Endodermal cell (in vitro differentiated cells): Measurements from ENCODE around the gene DLG3. TPM values are rescaled to one million over a fixed set of nuclear protein-coding genes. Genes with fewer than 3 reads are reported as not detected.

Experiments used
- DNase-seq: peaks from one replicate; pipeline ENCODE4 v3.0.0-alpha.2; 2017
- H3K27ac ChIP-seq: 2 replicates; pipeline ENCODE4 v1.5.1; 2013; ENCODE audit warnings: mild to moderate bottlenecking, low read depth, low read length, moderate library complexity
- H3K27me3 ChIP-seq: 2 replicates; pipeline ENCODE4 v1.6.1; 2013; ENCODE audit warnings: mild to moderate bottlenecking, low read length, moderate library complexity; ENCODE audit not compliant: insufficient read depth, control insufficient read depth, poor library complexity, severe bottlenecking
- H3K36me3 ChIP-seq: 2 replicates; pipeline ENCODE4 v1.7.0; 2013; ENCODE audit warnings: mild to moderate bottlenecking, low read length, moderate library complexity; ENCODE audit not compliant: control insufficient read depth, insufficient read depth
- H3K4me1 ChIP-seq: one replicate; pipeline ENCODE4 v1.7.0; 2013; ENCODE audit warnings: low read length; ENCODE audit not compliant: control insufficient read depth, insufficient read depth
- H3K4me3 ChIP-seq: 2 replicates; pipeline ENCODE4 v1.5.1; 2013; ENCODE audit warnings: mild to moderate bottlenecking, low read length, moderate library complexity
- H3K9ac ChIP-seq: 2 replicates; pipeline ENCODE4 v1.6.1; 2013; ENCODE audit warnings: mild to moderate bottlenecking, low read length, moderate library complexity; ENCODE audit not compliant: poor library complexity, severe bottlenecking; ENCODE audit errors: extremely low read depth
- H3K9me3 ChIP-seq: 2 replicates; pipeline ENCODE4 v1.6.1; 2013; ENCODE audit warnings: mild to moderate bottlenecking, low read length, moderate library complexity; ENCODE audit not compliant: control insufficient read depth
- H3K27ac Mint-ChIP-seq: 2 replicates; pipeline ENCODE4 v1.8.0; 2020; ENCODE audit warnings: mixed read lengths
- H3K27me3 Mint-ChIP-seq: 2 replicates; pipeline ENCODE4 v1.8.0; 2021; ENCODE audit warnings: mild to moderate bottlenecking, mixed read lengths; ENCODE audit not compliant: insufficient read depth
- H3K36me3 Mint-ChIP-seq: 2 replicates; pipeline ENCODE4 v1.8.0; 2020; ENCODE audit warnings: low read depth, mixed read lengths
- H3K4me1 Mint-ChIP-seq: 2 replicates; pipeline ENCODE4 v1.8.0; 2020; ENCODE audit warnings: mixed read lengths
- H3K4me3 Mint-ChIP-seq: 2 replicates; pipeline ENCODE4 v1.8.0; 2020; ENCODE audit warnings: mild to moderate bottlenecking, moderate library complexity, mixed read lengths
- H3K9me3 Mint-ChIP-seq: 2 replicates; pipeline ENCODE4 v1.8.0; 2020; ENCODE audit warnings: mild to moderate bottlenecking, mixed read lengths
- CTCF ChIP-seq: fragments of 200-600 bp; sonication (generic); conservative IDR thresholded peaks from 2 replicates; pipeline ENCODE4 v1.5.0; 2021; ENCODE audit warnings: antibody characterized with exemption, mild to moderate bottlenecking
- WGBS, 2 experiments: methylation state at CpG; one replicate each; pipeline versions ENCODE4 v1.1.5 to v1.1.7; 2013; ENCODE audit warnings: missing lambda C conversion rate in 2 of 2, mixed read lengths in 1 of 2; ENCODE audit not compliant: insufficient coverage in 1 of 2, insufficient read length in 1 of 2; 5-methylcytosine and 5-hydroxymethylcytosine counted together
- total RNA-seq, 2 donors: library from RNA; stranded (reverse); fragmentation: NEBNext Ultra II Directional in 1 of 2; extraction: Animal tissue kit (Norgen Biotek cat#: 25700) in 1 of 2; gene quantifications; 2 replicates in 1 of 2; 3 replicates in 1 of 2; pipeline ENCODE4 v1.2.1, GENCODE V29; 2021

Gene DLG3
- total RNA-seq, 2 donors from 2014 or later: 53.9 to 59.4 TPM

DNA sequence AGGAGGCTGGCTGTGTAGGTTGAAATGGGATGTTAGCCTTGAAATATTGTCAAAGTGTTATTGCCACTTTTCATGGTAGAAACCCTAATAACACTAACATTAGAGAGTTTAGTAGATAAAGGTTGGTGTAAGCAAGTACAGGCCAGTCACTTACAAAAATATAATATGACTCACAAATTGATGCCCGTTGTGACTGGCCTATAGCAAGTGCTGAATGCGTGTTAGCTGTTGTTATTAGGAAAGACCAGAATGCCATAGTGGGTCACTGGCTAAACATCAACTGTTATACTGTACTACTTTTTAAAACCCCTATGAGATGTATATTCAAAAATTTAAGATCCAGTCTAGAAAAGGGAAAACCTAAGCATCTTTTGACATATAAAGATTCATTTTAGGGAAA lies 41.9 kb upstream of the DLG3 start:
- H3K27ac ChIP-seq: no peak overlapping the region
- TF ChIP-seq CTCF: no peak
- peaks cover 45% of the 10 kb centered on the region for H3K9me3 Mint-ChIP-seq
- H3K4me3 ChIP-seq: no peak overlapping the region
- no peaks in the 10 kb centered on the region for H3K27me3 Mint-ChIP-seq
- H3K4me1 Mint-ChIP-seq: no peaks in the 10 kb centered on the region
- peaks cover 30% of the 10 kb centered on the region for H3K36me3 ChIP-seq
- H3K27ac Mint-ChIP-seq: no peak overlapping the region
- H3K4me1 ChIP-seq: no peaks in the 10 kb centered on the region
- DNase-seq: no peak
- H3K9ac ChIP-seq: no peak overlapping the region
- no peaks in the 10 kb centered on the region for H3K27me3 ChIP-seq
- no peaks in the 10 kb centered on the region for H3K9me3 ChIP-seq
- peaks cover 25% of the 10 kb centered on the region for H3K36me3 Mint-ChIP-seq
- 100% methylated on average over 1 of the region's 2 CpGs; no CpG with 5 or more reads in 1 of the 2 experiments for WGBS, 2 experiments
- no peak overlapping the region for H3K4me3 Mint-ChIP-seq

DNA sequence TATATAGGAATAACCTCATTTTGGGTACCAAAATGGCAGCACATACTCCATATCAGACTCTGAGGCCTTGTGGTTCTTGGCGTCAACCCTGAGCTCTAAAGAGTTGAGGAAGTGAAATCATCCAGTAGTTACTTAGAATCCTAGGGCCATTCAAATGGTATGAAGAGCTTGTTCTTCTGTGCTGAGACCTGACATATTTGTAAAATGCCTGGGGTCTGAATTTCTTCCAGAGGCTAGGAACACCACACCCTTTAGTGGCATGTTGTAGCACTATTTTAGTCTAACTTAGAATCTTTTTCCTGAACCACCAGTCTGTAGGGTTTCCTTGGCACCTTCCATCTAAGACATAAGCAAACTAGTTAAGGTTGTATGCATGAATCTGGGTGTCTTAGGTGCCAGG lies 39.6 kb upstream of the DLG3 start:
- H3K9me3 Mint-ChIP-seq: peaks cover 47% of the 10 kb centered on the region
- no peak for TF ChIP-seq CTCF
- H3K9ac ChIP-seq: no peak overlapping the region
- peaks cover 30% of the 10 kb centered on the region for H3K36me3 ChIP-seq
- no peak overlapping the region for H3K4me3 ChIP-seq
- no peaks in the 10 kb centered on the region for H3K27me3 ChIP-seq
- H3K27ac ChIP-seq: no peak overlapping the region
- H3K27me3 Mint-ChIP-seq: no peaks in the 10 kb centered on the region
- H3K9me3 ChIP-seq: no peaks in the 10 kb centered on the region
- H3K4me1 ChIP-seq: no peaks in the 10 kb centered on the region
- H3K4me1 Mint-ChIP-seq: no peaks in the 10 kb centered on the region
- H3K27ac Mint-ChIP-seq: no peak overlapping the region
- H3K36me3 Mint-ChIP-seq: peaks cover 21% of the 10 kb centered on the region
- 80 to 100% methylated on average over 1 of the region's 1 CpG for WGBS, 2 experiments
- DNase-seq: no peak
- H3K4me3 Mint-ChIP-seq: no peak overlapping the region

GRCh38 chrX:70410921-70411320 lies 33.7 kb upstream of the DLG3 start:
- H3K4me1 ChIP-seq: no peaks in the 10 kb centered on the region

More at GRCh38 chrX:70410921-70411320, 33.7 kb upstream of the DLG3 start:
- Mint-ChIP-seq H3K36me3 (peaks cover 22% of the 10 kb centered on the region), H3K27me3 (no peaks in the 10 kb centered on the region), H3K9me3 (peaks cover 36% of the 10 kb centered on the region), H3K27ac (no peak overlapping the region), H3K4me1 (no peaks in the 10 kb centered on the region), H3K4me3 (no peak overlapping the region)
- WGBS, 2 experiments: 100% methylated on average over 1 of the region's 2 CpGs; no CpG with 5 or more reads in 1 of the 2 experiments
- Histone ChIP-seq H3K36me3 (peaks cover 11% of the 10 kb centered on the region), H3K27me3 (no peaks in the 10 kb centered on the region), H3K27ac (no peak overlapping the region), H3K4me3 (no peak overlapping the region), H3K9me3 (no peaks in the 10 kb centered on the region), H3K9ac (no peak overlapping the region)
- TF ChIP-seq CTCF: no peak
- no peak for DNase-seq
